Lower lobe of right lung (tissue), 2 donors: Measurements from ENCODE around the gene GSPT1. TPM values are rescaled to one million over a fixed set of nuclear protein-coding genes. Genes with fewer than 3 reads are reported as not detected.
"Not testable (repeated sequence)": the region's sequence is repeated elsewhere in the genome, so short reads cannot be mapped to it uniquely, and the experiment has no call there.

Experiments used
- ATAC-seq, 2 donors: fragments of 200-7000 bp; cut with Tn5 transposase; one replicate each; pipeline ENCODE4 v1.9.1; 2020 to 2022; ENCODE audit warnings: mild to moderate bottlenecking in 2 of 2, moderate library complexity in 2 of 2
- DNase-seq: peaks from one replicate; pipeline ENCODE4 v3.0.0-alpha.2; 2020
- H3K27ac ChIP-seq: fragments of 200-600 bp; one replicate; pipeline ENCODE4 v1.8.0; 2022
- H3K27me3 ChIP-seq: fragments of 200-600 bp; one replicate; pipeline ENCODE4 v1.8.0; 2022; ENCODE audit warnings: low read depth
- H3K36me3 ChIP-seq: fragments of 200-600 bp; one replicate; pipeline ENCODE4 v1.8.0; 2022; ENCODE audit warnings: mild to moderate bottlenecking
- H3K4me1 ChIP-seq: fragments of 200-600 bp; one replicate; pipeline ENCODE4 v1.8.0; 2022
- H3K4me3 ChIP-seq: fragments of 200-600 bp; one replicate; pipeline ENCODE4 v1.8.0; 2022; ENCODE audit warnings: mild to moderate bottlenecking
- H3K9me3 ChIP-seq: fragments of 200-600 bp; one replicate; pipeline ENCODE4 v1.8.0; 2022
- CTCF ChIP-seq: fragments of 200-600 bp; IDR thresholded peaks from one replicate; pipeline ENCODE4 v1.8.0; 2022; ENCODE audit warnings: antibody characterized with exemption, mild to moderate bottlenecking
- intact Hi-C: fragments of 100-400 bp; cut with DNase I; formaldehyde crosslinking; loops from one replicate; pipeline ENCODE4 v1.11.0; 2022
- total RNA-seq: library from RNA; stranded (reverse); fragmentation: NEBNext Ultra II Directional; extraction: Animal tissue kit (Norgen Biotek cat#: 25700); gene quantifications from one replicate; pipeline ENCODE4 v1.2.1, GENCODE V29; 2021
- donor health status: DM: no; HTN: yes; CAD: no; lungs with severe emphysema.

Gene GSPT1
- total RNA-seq, 1 donor from 2014 or later: 107 TPM

- DNase-seq (no peak), ATAC-seq (no peak)
- Histone ChIP-seq H3K36me3 (no peaks in the 10 kb centered on the region), H3K27ac (no peak overlapping the region), H3K9me3 (no peaks in the 10 kb centered on the region), H3K4me3 (no peak overlapping the region), H3K4me1 (no peaks in the 10 kb centered on the region), H3K27me3 (no peaks in the 10 kb centered on the region)
- TF ChIP-seq CTCF: no peak
- intact Hi-C loops: no loop called here
Measured at GRCh38 chr16:11946433-11946832, 30.7 kb upstream of the GSPT1 start.

- ATAC-seq, H3K36me3 ChIP-seq, H3K27ac ChIP-seq, H3K9me3 ChIP-seq, H3K27me3 ChIP-seq, DNase-seq, H3K4me3 ChIP-seq, H3K4me1 ChIP-seq, intact Hi-C loops: not testable (repeated sequence)
Measured at GRCh38 chr16:11941945-11942344, 26.2 kb upstream of the GSPT1 start, which contains the start of gene NPIPB2. TSS of gene NPIPB2 (minus strand) at chr16:11942045. CDS start at chr16:11942045, 0 bp downstream.

DNA sequence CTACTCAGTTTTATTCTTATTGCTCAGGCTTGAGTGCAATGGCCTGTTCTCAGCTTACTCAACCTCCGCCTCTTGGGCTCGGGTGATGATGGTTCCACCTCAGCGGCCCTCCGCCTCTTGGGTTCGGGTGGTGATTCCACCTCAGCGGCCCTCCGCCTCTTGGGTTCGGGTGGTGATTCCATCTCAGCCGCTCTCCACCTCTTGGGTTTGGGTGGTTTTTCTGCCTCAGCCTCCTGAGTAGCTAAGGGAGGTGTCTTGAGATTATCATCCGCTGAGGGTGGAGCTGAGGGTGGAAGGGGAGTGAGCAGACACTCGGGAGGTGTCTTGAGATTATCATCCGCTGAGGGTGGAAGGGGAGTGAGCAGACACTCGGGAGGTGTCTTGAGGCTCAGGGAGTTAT is 11.6 kb upstream of the GSPT1 start:
- H3K9me3 ChIP-seq, ATAC-seq, H3K4me3 ChIP-seq, H3K27ac ChIP-seq, H3K27me3 ChIP-seq, DNase-seq, H3K4me1 ChIP-seq, intact Hi-C loops, H3K36me3 ChIP-seq: not testable (repeated sequence)

DNA sequence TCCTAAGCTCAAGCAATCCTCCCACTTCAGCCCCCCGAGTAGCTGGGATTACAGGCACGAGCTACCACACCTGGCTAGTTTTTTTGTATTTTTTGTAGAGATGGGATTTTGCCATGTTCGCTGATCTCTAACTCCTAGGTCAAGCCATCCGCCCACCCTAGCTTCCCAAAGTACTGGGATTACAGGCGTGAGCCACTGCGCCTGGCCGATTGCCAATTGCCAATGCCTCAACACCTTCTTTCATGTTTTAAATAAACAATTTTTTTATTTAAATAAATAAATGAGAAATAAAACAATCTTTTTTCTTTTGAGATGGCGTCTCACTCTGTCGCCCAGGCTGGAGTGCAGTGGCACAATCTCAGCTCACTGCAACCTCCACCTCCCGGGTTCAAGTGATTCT is 8.3 kb upstream of the GSPT1 start:
- H3K36me3 ChIP-seq, ATAC-seq, DNase-seq, H3K4me3 ChIP-seq, H3K27ac ChIP-seq, H3K9me3 ChIP-seq, H3K4me1 ChIP-seq, intact Hi-C loops, H3K27me3 ChIP-seq: not testable (repeated sequence)

GRCh38 chr16:11916524-11917285 is 949 bp upstream of the GSPT1 start:
- ATAC-seq: peak; percentile 69 to 76
- no peaks in the 10 kb centered on the region for H3K36me3 ChIP-seq
- DNase-seq: no peak
- intact Hi-C loops: no loop called here
- no peaks in the 10 kb centered on the region for H3K9me3 ChIP-seq
- H3K4me1 ChIP-seq: peaks cover 33% of the 10 kb centered on the region
- H3K4me3 ChIP-seq: peak overlapping the region; percentile 81
- H3K27ac ChIP-seq: peak overlapping the region; percentile 87
- TF ChIP-seq CTCF: no peak
- H3K27me3 ChIP-seq: no peaks in the 10 kb centered on the region

DNA sequence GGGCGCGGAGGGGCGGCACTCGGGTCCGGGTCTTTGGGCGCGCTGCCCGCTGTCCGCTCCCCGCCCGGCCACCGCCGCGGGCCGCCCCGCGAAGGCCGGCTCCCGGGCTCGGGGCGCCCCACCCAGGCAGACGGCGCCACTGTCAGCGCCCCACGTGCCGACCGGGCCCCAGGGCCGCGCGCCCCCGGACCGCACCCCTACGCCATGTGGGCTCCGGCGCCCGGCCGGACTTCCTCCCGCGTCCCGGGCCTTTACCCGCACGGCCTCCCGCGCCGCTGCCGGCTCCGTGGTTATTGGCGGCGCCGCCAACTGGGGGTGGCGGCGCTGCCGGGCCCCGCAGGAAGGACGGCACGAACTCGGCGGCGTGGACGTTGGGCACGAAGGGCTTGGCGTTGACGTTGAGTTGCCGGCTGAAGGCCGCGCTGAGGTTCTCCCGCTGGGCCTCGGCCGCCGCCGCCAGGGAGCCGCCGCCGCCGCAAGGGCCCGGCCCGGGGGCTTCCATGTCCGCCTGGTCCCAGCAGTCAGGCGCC is 577 bp downstream of the GSPT1 start:
- Histone ChIP-seq H3K27ac (peak overlapping the region; percentile 94), H3K36me3 (no peaks in the 10 kb centered on the region), H3K4me3 (peak overlapping the region; percentile 81), H3K9me3 (no peaks in the 10 kb centered on the region), H3K4me1 (peaks cover 46% of the 10 kb centered on the region), H3K27me3 (no peaks in the 10 kb centered on the region)
- no peak for TF ChIP-seq CTCF
- intact Hi-C loops: no loop called here
- ATAC-seq (peak; percentile 16 to 47), DNase-seq (peak; percentile 69)
